Measurements from ENCODE around the gene CCDC122. TPM values are rescaled to one million over a fixed set of nuclear protein-coding genes. Genes with fewer than 3 reads are reported as not detected.

The CCDC122 gene
- total and polyA plus RNA-seq, 4 donors: 1.2 to 2.3 (median 1.7) TPM

GRCh38 chr13:43852923-43853404 is 26.6 kb downstream of the CCDC122 start:
- TF ChIP-seq TAF1 (conservative IDR thresholded peaks at IDR 0.05) (no peak), HNF4G (IDR thresholded peaks at IDR 0.05) (no peak), HNF4A (conservative IDR thresholded peaks at IDR 0.05) (no peak), JUND (IDR thresholded peaks at IDR 0.05) (no peak), RAD21 (IDR thresholded peaks at IDR 0.05) (no peak), SP1 (IDR thresholded peaks at IDR 0.05) (no peak), ATF3 (IDR thresholded peaks at IDR 0.05) (no peak), FOXA1 (IDR thresholded peaks at IDR 0.05) (no peak), NR2F2 (IDR thresholded peaks at IDR 0.05) (no peak), EGR1 (IDR thresholded peaks at IDR 0.05; ENCODE audit: low read depth in 2 of 2) (no peak), REST (IDR thresholded peaks at IDR 0.05) (no peak), ZBTB33 (IDR thresholded peaks at IDR 0.05) (no peak)
- H3K27me3 ChIP-seq (ENCODE audit: control insufficient read depth in 4 of 4, insufficient read depth in 4 of 4, low read length in 3 of 4): no peaks in the 10 kb centered on the region
- no peak overlapping the region for H3K4me3 ChIP-seq (ENCODE audit: low read depth in 1 of 3, low read length in 3 of 3)
- H3K4me1 ChIP-seq (ENCODE audit: control insufficient read depth in 4 of 4, insufficient read depth in 4 of 4, low read length in 3 of 4): no peaks in the 10 kb centered on the region
- peaks cover 0 to 3% (median 3%) of the 10 kb centered on the region in 4 donors for H3K36me3 ChIP-seq (ENCODE audit: control insufficient read depth in 4 of 4, insufficient read depth in 3 of 4, low read depth in 1 of 4, low read length in 3 of 4)
- peaks cover 8 to 35% (median 10%) of the 10 kb centered on the region in 4 donors for H3K9me3 ChIP-seq (ENCODE audit: control insufficient read depth in 4 of 4, low read length in 3 of 4)
- no peak overlapping the region for H3K27ac ChIP-seq (ENCODE audit: low read depth in 1 of 2, low read length in 2 of 2)
- DNase-seq (ENCODE audit: low spot score): no peak
- 93% methylated on average over 1 of the region's 1 CpG for WGBS
- H3K9ac ChIP-seq (ENCODE audit: low read depth in 1 of 2, low read length in 2 of 2): no peak overlapping the region

- TF ChIP-seq FOXA2 (IDR thresholded peaks at IDR 0.05) (no peak), ZBTB33 (IDR thresholded peaks at IDR 0.05) (no peak), REST (IDR thresholded peaks at IDR 0.05) (no peak), GABPA (IDR thresholded peaks at IDR 0.05 in 1 of 2, conservative IDR thresholded peaks at IDR 0.05 in 1 of 2) (no peak), YY1 (IDR thresholded peaks at IDR 0.05) (no peak), EGR1 (IDR thresholded peaks at IDR 0.05; ENCODE audit: low read depth in 2 of 2) (no peak), NR2F2 (IDR thresholded peaks at IDR 0.05) (no peak), HNF4A (conservative IDR thresholded peaks at IDR 0.05) (no peak), SP1 (IDR thresholded peaks at IDR 0.05) (no peak), RXRA (IDR thresholded peaks at IDR 0.05) (no peak), TAF1 (conservative IDR thresholded peaks at IDR 0.05) (no peak), MAX (IDR thresholded peaks at IDR 0.05) (no peak), CTCF (IDR thresholded peaks at IDR 0.05; ENCODE audit: low read depth, low read length, missing input control) (no peak)
- H3K4me3 ChIP-seq (ENCODE audit: low read depth in 1 of 3, low read length in 3 of 3): no peak overlapping the region
- peaks cover 8 to 35% (median 10%) of the 10 kb centered on the region in 4 donors for H3K9me3 ChIP-seq (ENCODE audit: control insufficient read depth in 4 of 4, low read length in 3 of 4)
- no peak for DNase-seq (ENCODE audit: low spot score)
- H3K27ac ChIP-seq (ENCODE audit: low read depth in 1 of 2, low read length in 2 of 2): no peak overlapping the region
- H3K9ac ChIP-seq (ENCODE audit: low read depth in 1 of 2, low read length in 2 of 2): no peak overlapping the region
- H3K4me1 ChIP-seq (ENCODE audit: control insufficient read depth in 4 of 4, insufficient read depth in 4 of 4, low read length in 3 of 4): no peaks in the 10 kb centered on the region
- H3K36me3 ChIP-seq (ENCODE audit: control insufficient read depth in 4 of 4, insufficient read depth in 3 of 4, low read depth in 1 of 4, low read length in 3 of 4): peaks cover 0 to 3% (median 2%) of the 10 kb centered on the region in 4 donors
- no peaks in the 10 kb centered on the region for H3K27me3 ChIP-seq (ENCODE audit: control insufficient read depth in 4 of 4, insufficient read depth in 4 of 4, low read length in 3 of 4)
- 97% methylated on average over 1 of the region's 1 CpG for WGBS
Observed at GRCh38 chr13:43850873-43851272, 28.7 kb downstream of the CCDC122 start.

Measured in liver (tissue), 9 donors.